Activated CD4-positive, alpha-beta T cell treated with anti-CD3 and anti-CD28 coated beads for 1 hour (primary cell): Measurements from ENCODE around the gene TNS1.

Source experiments
- DNase-seq: peaks from one replicate; pipeline ENCODE4 v3.0.0-alpha.2; 2020

TNS1 gene

DNA sequence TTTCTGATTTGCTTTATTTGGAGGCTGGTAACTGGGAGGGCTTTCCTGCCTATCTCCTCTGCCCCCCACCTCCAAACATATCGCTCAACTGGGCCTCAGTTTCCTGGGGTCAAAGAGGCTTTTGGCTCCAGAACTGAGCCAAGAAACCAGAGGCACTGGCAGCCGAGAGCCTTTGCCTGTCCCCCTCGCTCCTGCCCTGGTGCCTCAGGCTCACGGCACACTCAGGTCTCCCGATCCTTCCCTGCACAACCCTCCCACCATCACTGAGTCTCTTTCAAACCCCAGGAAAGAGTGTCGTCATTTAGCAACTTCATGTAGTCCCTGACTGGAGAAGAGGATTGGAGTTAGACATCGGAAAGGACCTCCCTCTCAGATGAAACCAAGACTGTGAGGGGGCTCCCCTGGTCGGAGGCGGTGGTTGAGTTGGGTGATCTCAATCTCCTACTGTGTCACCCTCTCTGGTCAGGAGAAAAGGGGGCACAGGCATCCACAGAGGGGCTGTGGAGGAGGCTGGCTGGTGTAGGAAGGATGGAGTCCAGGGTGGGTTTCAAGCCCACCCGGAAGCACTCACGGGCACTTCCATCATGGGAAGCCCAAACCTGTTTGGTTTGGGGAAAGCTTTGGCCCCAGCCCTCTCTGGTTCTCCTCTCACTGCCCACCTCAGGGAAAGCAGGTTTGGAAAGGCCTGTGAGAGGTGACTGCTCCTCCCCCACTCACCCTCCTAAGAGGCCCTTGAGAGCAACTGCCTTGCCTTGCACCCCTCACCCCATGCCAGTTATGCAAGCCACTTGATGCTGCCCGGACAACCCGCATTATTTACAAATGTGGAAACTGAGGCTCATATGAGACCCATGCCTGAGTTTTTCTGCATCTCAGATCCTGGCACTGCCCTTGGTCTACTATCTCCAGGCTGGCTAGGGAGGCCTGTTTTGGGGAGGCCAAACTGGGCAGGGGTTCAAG is 62.3 kb downstream of the TNS1 start:
- no peak for DNase-seq

DNA sequence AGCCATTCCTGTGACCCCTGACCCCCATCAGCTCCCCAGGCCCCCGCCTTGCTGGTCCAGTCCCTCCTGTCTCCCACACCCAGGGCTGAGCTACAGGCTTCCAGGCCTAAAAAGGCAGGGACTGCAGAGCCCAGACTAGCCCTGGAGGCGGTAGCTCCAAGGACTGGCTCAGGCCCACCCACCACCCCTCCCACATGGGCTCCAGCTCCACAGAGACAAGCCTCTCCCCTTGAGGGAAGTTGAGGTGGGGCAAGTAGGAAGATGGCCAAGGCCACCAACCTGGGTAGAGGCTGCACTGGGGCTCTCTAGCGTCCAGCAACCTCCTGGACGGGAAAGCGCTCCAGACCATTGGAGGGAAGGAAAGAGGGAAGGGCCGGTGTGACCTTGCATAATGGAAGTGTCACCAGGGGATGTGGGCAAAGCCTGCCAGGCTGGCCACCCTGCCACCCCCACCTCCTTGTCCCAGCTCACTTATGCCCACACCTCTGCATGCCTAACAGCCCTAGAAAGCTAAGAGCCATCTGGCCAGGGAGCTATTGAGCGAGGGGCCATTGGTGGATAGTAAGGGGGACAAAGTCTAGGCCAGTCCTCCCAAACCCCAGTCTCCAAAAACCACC is 63.1 kb downstream of the TNS1 start:
- DNase-seq: no peak

DNA sequence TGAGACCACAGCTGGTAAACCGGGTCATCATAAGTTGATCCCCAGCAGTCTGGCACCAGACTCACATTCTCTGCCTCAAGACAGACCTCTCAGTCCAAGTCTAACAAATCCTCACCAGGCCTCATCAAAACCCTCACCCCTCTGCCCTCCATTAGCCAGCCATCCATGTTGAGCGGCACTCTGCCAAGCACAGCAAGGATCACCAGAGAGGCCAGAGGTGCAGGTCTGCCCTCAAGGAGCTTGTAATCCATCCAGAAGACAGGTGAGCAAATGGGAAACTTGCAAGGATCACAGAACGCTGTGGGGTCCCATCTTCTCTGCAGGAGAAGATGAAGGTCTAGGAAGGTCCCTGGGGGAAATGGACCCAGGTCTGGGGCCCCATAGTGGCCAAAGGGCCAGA is 63.6 kb downstream of the TNS1 start:
- no peak for DNase-seq

DNA sequence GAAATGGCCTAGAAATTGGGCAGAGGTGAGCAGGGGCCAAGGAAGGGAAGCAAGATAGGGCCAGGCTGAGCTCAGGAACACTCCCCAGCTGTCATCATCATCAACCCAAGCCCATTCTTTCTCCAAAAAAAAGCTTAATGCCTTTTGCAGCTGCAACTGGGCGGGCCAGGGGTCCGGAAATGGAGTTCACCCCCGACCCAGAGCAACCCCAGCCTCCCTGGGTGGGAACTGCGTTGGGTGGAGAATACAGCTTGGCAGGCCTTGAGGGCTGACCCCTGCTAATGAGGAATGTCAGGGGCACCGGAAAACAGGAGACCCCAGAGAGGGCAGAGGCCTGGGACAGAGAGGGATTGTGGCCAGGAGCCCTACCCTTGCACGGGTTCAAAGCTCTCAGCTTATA is 64.8 kb downstream of the TNS1 start:
- no peak for DNase-seq

DNA sequence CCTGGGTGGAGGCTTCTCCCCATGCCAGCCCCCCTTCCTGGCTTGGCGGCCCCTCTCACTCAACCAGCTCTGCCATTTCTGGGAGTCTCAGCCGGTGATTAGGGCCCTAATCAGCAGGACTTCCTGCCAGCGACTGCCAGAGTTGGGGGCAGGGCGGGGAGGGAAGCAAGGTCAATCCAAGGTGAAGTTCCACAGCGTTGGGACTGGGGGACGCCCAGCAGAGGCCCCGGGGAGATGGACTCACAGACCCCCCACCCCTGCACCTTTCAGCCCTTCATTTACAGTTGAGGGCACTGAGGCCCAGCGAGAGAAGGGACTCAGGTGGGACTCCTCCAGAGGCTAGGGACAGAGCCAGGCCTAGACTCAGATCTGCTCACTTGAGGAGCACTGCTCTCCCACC is 65.3 kb downstream of the TNS1 start:
- no peak for DNase-seq

DNA sequence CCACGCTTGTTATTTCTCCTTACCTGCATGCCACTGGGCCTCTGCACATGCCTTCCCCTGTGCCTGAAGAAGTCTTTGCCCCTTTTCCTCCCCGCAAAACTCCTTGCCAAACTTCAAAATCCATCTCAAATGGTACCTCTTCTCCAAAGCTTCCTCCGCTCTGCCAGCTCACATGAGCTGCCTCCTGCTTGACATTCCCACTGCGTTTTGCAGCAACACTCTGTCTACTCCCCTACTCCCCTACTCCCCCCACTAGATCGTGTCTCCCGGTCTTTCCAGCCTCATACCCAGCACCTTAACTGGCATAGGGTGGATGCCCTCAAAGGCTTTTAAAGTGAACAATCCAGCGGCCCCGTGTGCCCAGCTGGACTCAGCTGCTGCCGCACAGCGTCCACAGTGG is 65.8 kb downstream of the TNS1 start:
- no peak for DNase-seq

DNA sequence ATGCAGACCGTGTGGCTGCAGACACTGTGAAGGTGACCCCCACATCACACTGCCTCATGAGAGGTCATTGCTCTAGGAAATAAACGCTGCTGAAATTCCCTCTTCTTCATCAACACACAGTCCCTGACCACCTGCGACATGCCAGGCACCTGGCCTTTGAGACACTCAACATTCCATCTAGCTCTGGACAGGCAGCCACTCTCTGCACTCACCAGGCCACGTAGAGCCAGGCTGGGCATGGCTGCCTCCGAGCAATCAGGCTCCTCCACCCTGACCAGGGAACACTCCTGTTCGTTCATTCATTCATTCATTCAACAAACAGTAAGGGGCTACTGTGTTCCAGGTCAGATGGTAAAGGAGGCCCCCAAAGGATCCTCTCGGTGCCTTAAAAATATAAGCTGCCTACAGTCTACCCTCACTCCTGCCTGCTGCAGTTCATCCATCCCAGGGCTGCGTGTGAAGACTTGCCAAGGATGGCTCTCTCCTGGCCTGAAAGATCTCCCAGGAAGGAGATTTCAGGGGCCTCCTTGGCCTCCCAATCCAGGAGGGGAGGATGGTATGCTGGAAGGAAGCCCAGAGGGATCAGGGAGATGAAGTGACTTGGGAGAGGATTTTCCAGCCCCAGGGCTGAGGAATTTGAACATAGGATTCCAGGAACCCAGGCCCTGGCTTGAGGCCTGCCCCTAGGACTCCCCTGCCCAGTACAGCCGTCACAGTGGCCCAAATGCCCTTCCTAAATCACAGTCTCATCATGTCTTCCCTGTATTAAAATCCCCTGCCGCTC is 66.7 kb downstream of the TNS1 start:
- no peak for DNase-seq

DNA sequence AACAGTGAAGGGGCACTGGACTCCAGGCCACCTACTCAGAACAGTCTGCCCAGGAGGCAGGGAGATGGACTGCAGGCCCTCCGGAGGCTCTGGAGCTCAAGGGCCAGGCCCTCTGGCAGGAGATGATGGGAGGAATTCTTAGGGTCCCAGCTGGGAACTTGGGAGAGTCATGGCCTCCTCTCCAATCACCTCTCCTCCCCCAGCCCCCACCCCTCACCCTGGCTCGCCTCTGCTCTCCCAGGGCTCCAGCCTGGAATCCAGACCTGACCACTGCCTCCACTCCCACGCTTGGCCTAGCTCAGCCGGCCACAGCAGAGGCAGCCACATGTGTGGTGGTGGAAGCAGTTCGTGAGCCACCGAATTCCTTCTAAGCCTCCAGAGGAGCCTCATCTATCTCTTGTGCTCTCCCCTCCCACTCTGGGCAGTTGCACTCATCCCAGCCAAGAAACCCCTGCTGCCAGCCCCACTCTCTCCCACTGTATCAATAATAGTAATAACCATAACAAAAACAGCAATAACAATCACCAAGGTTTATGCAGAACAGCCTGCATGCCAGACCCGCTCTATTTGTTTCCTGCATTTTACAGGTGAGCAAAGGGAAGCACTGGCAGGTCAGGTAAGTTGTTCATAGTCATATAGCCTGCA is 67.4 kb downstream of the TNS1 start:
- DNase-seq: no peak

DNA sequence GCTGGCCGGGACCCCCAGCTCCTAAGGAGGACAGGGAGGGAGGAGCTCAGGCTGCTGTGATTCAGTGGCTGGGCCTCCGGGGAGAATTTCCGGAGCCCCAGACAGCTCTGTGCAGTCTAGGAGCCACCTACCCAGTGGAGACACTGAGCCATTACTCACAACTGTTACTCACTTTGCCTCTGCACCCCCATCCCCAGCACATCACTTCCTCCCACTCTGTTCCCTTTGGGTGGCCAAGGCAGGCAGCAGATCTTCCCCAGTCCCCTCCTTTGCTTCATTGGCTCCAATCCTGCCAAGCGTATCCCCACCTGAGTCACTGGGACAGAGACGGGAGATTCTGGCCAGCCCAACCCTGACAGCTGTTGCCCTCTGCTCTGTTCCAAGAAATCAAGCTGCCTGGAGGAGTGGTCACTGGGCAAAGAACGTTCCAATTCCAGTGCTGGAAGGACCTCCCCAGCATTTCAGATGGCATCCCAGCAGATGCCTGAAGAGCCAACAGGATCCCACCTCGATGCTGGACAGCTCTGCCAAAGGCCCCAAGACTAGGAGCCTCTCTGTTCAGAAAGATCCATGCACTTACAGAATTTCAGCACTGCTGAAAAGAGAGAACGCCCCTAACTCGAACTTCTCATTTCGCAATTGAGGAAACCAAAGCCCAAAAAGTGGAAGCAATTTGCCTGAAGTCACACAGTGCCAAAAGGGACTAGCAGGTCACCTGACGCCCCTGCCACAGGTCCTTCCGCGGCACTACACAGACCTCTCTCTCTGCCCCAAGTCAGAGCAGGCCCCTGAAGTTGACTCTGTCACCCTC is 68.3 kb downstream of the TNS1 start:
- no peak for DNase-seq

DNA sequence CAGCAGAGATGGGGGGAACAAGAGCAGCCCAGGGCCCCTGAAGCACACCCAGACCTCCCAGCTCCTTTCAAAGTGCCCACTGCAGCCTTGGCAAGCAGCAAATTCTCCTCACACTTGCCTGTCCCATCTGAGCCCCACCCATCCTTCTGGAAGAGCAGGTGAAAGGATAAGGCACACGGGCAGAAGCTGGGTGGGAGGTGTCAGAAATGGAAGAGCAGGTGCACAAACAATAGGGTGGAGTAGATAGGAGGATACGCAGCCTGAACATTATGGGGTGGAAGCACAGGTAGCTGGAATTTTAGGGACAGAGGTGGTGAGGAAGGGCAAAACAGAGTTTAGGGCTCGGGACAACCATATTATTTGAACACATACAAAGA is 69.2 kb downstream of the TNS1 start:
- no peak for DNase-seq

DNA sequence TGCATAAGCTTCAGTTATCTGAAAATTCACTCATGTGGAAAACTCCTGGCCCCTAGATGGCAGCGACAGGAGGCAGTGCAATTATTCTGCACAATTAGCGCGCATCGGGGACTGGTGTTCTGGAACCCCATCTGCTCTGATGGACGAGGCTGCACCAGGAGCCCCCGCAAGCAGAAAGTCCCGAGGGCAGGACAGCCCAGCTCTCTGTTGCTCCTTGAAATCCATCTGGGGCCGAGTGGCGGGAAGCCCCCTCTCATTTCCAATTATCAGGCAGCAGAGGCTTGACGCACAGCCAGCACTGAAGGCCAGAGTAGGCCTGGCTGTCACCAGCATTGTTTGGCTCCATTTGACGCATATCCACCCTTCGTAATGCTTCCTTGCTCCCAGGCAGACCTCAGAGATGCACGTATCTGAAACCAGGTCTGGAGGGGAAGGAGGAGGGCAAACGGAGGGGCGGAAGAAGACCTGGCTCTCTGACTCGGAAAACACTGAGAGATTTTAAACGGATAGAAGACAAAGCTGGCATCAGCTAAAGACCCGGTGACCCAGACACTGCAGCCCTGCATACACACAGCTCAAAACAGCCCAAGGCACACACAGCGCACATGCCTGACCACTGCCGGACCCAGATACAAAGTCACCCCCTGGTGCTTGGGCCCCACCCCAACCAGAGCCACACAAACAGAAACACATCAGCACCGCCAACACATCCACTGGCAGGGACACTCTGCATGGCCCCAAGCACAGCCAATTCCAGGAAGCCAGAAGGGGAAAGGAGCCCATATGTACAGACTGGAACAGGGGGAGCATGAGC is 69.8 kb downstream of the TNS1 start:
- DNase-seq: no peak

DNA sequence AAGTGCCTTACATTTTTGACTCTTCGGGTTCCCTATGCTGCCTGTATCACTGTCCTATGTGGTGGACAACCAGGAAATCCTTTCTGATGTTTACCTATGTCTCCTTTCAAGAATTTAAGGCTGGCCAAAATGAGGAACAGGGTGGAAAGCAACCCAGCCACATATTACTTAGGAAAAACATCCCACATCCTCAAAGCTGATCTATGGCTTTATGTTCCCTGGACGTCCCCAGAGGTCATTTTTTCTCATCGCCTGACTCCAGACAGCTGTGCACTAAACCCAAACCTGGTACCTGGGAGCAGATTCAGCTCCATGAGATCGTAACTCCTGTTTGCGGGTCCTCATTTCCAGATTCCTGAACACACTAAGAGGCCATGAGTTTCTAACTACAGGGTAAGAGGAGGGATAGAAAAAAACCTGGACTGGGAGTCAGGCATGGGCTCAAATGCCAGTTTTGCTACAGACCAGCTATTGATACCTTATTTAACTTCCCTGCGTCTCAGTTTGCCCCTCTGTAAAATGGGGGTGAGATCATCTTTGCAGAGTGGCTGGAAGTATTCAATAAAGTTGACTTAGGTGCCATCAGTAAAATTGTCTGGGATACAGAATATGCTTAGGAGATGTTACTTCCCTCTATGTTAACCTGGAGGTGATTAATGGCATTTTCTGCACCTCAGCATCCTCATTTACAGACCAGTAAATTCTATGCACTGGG is 70.8 kb downstream of the TNS1 start:
- no peak for DNase-seq

DNA sequence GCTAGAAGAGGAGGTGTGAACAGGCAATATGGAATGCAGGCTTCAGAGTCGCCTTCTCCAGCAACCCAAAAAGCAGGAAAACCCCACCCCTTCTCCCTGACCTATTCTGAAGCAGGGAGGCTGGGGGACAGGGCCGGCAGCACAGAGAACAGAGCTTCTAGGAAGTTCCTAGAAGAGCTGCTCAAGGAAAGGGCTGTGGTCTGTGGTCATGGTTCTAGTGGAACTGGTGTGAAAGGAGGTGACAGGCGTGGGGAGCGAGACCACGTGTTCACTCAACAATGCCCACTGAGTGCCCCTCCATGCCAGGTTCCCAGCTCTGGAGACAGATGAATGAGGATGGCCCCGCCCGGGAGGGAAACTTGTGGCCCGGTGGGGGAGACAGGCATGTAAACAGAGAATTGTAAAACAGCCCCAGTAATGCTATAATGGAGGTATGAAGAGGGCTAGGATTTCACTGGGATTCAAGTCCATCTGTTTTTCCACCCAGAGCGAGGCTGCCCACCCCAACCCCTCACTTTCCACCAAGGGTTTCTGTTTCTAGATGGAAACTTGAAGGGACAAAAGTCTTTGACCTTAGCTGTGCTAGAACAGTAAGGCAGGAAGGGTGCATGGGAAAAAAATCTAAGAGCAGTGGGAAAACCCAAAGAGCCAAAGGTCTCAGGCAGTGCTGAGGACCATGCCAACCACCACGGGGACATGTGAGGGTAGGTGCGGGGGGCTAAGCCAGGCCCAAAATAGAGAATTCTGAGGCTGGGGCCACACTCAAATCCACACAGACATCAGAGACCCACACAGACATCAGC is 71.8 kb downstream of the TNS1 start:
- DNase-seq: no peak

DNA sequence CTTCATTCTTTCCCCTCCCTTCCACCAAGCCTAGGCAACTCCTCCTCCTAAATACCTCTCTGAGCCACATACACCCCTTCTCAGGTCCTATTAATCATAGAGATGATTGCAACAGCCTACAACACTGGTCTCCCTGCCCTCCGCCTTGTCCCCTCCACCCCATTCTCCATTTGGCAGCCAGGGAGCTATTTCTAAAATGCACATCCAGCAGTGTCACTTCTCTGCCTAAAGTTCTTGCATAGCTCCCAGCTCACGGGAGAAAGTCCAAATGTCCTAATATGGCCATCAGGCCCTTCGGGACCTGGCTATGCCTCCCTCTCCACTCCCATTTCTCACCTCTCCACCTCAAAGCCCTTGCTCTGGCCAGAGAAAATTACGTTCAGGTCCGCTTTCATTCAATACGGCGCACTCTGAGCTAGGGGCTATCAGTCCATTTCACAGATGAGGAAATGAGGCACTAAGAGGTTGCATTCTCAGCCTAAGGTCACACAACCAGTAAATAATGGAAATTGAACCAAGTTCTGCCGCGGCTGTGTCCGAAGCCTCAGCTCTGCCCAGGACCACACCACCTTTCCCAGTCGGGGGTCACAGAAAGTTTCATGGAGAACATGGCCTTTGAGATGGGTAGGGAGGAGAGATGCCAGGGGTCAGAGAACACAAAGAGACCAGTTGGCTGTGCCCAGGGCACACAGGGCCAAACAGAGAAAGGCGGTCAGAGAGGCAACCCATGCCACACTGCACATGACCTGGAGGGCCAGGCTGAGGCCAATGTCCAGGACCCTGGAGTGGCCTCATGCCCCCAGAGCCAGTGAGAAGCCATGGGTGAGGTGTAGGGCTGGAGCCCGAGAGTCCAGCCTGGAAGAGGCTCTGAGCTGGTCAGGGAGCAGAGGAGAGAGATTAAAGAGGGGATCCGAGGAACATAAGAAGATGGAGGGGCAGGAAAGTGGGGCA is 72.8 kb downstream of the TNS1 start:
- DNase-seq: no peak

DNA sequence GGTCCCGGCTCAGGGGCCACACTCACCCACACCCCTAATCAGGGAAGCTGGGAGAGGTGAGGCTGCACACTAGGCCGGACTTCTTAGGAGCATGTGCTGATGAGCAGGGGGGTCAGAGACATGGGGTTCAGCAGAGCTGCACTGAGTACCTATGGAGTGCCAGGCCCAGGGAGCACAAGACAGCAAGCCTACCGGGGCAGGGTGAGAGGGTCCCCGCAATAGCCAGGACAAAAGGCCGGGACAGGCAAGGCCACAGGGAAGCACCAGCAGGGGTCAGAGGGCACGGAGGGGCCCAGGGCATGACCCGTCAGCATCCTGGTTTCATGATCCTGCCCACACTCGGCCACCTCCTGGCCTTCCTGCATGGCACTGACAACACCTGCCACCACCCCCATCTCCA is 73.5 kb downstream of the TNS1 start:
- no peak for DNase-seq

DNA sequence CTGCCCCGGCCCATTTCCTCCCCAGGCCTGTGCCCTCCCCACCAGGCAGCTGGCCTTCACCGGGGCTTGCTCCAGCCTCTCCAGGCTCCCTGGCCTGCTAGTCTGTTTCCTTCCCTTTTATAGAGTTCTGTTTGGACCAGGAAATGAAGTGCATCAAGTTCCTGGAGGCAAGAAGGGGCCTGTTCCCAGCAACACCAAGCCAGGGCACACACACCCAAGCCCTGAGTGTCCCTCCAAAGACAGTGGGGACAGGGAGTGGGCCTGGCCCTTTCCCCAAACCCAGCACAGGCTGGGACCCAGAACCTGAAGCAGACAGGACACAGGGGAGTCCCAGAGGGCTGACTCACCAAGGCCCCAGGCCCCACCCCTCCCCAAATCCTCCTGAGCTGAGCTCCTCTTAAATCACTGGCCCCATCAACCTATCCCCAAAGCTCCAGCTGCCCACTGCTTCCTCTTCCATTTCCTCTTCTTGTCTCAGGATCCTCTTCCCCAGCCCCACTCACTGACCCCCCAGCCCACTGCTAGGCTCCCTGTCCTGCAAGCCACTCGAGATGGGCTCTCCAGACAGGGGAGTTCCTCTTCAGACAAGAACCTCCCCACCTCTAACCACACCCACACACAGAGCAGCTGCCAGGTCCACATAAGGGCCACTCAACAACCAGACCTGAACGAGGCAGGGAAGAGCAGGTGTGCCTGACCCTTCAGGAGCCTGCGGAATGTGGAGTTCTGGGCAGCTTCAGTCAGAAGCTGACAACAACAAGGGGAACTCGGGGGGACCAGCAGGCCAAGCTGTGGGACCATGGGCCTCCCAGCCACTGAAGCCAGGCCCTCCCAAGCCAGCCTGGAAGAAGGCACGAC is 74.2 kb downstream of the TNS1 start:
- DNase-seq: no peak

DNA sequence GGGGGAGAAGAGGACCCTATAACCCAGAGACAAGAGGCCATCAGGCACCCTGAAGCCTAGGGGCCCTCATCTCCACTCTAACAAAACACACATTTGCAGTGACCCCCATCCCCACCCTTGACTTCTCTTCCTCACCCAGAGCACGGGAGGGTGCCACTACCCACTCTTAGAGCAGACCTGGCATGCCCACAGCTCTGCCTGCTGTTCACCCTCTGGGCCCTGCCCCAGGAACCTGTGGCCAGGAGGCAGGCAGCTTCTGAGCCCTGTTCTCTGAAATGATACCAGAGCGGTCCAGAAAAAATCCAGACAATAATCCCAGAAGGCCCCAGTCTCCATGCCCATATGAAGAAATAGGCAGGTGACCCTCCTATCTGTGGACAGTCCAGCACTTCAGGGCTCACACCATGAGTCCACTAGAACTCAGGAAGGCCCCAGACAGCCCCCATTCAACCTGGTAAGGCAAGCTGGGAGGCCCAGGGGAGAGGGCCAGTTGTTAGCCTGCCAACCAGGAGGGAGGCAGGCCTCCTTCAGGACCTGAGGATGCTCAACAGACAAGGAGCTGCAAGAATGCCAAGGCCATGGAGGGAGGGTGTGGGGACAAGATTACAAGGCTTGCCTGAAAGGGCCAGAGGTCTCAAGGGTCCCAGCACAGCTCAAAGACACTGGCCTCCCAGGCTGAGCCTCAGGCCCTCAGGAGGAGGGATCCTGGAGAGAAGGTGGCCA is 75.0 kb downstream of the TNS1 start:
- no peak for DNase-seq
